HG03460 (cell line): ENCODE data around the gene RPS19.

Source experiments
- ATAC-seq: cut with Tn5 transposase; IDR thresholded peaks from one replicate; pipeline ENCODE4 v1.9.1; 2021; ENCODE audit not compliant: unreplicated experiment

The RPS19 gene

DNA sequence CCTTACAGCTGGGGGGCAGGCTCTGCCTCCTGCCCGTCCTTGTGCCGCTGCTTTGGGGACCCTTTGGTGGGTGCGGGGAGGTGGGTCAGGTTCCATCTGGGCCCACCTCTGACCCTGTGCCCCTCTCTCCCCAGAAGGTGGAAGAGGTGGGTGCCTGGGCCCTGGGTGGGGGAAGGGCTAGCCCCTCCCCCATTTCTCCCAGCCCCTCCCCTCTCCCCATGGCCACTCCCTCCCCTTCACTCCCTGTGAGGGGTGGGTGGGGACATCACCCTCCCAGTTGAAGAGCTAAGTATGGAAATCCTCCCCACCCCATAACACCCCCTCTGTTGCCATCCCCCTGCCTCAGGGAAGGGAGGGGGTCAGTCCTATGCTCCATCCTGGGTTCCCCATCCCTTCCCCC is 37.1 kb downstream of the RPS19 start:
- no peak for ATAC-seq

DNA sequence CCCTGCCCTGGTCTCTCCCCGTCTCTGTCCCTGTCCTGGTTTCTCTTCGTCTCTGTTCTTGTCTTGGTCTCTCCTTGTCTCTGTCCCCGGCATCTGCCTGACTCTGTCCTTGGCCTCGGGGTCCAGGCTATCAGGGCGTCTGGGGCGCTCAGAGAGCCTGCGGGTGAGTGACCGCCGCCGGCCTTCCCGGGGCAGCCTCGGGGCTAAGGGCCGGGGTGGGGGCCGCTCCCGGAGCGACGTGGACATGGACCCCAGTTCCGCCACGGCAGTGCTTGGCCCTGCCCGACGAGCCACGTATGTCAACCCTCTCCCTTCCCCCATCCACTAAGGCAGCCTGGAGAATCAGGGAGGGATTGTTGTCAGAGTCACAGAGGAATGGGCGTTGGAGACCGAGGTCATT is 37.8 kb downstream of the RPS19 start:
- ATAC-seq = no peak

- no peak for ATAC-seq
These were observed 38.2 kb downstream of the RPS19 start for GRCh38 chr19:41898235-41898634.

DNA sequence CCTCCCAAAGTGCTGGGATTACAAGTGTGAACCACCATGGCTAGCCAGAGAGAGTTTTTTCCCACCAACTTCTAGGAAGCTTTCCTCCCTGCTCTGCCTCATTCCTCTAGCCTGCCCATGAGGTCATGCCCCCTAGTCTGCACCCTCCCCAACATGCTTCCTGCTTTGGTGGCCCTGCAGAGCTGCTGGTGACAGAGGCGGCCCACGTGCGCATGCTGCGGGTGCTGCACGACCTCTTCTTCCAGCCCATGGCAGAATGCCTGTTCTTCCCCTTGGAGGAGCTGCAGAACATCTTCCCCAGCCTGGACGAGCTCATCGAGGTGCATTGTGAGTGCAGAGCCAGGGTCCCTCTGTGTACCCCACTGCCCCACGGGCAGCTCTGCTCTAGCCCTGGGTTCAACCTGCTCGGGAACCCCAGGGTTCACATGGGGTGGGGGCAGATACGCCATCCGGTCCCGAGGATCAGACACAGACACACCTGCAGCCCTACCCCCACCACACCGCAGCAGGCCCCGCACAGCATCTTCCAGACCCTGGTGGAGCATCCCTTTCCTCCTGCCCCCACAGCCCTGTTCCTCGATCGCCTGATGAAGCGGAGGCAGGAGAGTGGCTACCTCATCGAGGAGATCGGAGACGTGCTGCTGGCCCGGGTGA is 41.8 kb downstream of the RPS19 start:
- ATAC-seq = no peak

GRCh38 chr19:41902594-41902993 is 42.5 kb downstream of the RPS19 start:
- ATAC-seq = no peak

DNA sequence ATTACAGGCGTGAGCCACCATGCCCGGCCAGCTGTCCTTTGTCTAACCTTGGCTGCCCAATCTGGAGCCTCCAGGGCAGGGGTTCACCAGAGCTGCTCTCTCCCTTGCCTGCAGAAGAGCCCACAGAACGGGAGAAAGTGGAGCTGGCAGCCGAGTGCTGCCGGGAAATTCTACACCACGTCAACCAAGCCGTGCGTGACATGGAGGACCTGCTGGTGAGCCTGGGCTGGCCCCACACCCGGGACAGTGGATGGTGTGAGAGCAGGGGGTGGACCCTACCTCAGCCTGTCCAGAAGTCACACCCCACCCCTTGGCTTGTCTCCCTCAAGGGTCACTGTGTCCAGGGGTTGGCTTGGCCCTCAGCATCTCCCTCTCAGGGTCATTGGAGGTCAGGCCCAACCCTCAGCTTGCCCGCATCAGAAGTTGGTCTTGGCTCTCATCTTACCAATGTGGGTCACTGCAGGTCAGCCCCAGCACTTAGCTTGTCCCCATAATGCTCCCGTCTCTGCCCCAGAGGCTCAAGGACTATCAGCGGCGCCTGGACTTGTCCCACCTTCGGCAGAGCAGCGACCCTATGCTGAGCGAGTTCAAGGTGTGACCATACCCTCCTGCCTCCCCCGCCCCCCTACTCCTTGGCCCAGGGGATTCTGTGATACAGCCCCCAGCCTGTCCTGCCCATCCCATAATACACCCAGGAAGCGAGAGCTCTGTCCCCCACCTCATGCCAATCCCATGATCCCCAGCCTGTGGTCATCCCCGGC is 43.3 kb downstream of the RPS19 start:
- ATAC-seq = no peak

- no peak for ATAC-seq
These were observed 44.2 kb downstream of the RPS19 start for GRCh38 chr19:41904118-41904870.

DNA sequence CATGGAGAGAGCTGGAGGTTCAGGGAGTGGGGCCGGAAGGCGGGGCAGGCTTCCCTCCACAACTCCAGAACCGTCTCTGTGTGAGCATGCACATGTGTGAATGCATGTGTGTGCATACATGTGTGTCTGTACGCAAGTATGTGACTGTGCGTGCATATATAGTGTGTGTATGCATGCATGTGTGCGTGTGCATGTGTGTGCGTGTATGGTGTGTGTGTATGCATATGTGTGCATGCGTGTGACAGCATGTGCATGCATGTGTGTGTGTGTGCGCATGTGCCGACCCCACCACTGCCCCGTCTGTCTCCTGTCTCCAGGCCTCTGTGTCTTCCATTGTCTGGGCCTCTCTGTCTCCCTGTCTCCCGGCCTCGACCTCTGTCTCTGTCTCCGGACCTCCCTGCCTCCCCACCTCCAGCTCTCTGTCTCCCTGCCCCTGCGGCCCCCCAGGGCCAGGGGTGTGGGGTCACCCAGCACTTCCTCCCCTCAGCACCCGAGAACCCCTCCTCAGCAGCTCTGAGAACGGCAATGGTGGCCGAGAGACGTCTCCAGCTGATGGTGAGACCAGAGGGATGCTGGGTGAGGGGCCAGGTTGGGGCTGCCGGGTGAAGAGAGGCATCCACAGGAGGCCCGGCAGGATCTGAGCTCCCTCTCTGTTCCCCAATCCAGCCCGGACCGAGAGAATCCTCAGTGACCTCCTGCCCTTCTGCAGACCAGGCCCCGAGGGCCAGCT is 45.4 kb downstream of the RPS19 start:
- no peak for ATAC-seq

DNA sequence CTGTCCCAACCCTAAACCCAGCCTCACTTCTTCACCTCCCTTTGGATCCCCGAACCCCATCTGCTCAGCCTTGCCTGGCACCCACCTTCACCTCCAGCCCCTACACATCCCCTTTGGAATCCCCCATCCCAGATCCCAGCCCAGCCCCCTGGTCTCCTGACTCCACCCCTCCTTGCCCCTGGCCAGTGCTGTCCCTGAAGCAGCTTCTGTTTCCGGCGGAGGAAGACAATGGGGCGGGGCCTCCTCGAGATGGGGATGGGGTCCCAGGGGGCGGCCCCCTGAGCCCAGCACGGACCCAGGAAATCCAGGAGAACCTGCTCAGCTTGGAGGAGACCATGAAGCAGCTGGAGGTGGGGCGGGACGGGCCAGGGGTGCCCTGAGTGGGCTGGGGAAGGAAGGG is 46.2 kb downstream of the RPS19 start:
- ATAC-seq = no peak

DNA sequence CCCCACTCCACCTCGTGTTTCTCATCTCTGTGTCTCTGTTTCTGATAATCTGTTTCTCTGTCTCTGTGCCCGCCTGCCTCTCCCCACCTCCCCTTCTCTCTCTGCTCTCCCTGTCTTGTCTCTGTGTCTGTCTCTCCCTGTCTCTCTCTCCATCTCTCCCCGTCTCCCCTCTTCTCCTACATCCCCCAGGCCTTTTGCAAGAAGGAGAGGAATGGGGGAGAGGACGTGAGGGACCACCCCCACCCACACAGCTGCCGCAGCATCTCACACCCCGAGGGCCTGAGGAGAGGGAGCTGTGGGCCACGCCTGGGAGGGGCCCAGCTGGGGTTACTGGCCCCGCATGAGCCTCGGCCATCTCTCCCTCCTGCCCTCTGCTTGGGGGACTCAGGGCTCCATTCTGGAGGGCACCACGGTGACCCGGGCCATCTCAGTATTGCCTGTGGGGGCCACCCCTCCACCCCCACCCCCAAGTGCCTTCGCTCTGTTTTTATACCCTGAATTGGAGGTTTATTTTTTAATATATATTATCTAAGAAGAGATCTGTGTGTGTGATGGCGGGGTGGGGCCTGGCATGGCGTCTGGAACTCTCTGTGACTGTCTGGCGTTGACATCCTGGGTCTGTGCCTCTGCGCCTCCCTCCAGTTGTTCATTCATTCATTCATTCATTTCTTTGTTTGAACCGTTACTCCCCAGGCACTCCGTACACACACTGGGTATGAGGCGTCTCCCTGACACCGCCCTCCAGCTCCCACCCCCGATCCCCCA is 47.0 kb downstream of the RPS19 start:
- no peak for ATAC-seq

DNA sequence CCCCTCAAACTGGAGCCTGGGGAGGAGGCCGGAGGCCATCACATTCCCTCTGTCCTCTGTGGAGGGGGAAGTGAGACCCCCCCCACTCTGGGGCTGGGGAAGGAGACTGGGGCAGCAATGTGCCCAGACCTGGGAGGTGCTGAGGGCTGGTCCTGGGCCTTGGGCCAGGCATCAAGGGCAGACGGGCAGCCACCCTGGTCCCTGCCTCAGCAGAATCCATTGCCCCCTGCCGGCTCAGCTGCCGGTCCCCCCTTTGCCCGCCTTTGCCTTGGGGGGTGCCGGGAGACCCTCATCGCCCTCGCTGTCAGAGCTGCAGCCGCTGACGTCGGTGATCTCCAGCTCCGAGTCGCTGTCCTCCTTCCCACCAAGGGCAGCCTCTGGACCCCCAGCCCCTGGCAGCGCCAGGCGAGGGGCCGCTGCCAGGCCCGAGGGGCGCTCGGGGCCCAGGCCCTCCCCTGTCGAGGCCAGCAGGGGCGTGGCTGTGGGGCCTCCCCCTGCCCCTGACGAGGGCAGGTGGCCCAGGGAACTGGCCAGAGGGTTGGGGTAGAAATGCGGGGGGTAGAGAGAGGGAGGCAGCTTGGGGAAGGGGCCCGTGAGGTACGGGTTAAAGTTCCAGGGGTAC is 48.0 kb downstream of the RPS19 start:
- ATAC-seq = no peak

DNA sequence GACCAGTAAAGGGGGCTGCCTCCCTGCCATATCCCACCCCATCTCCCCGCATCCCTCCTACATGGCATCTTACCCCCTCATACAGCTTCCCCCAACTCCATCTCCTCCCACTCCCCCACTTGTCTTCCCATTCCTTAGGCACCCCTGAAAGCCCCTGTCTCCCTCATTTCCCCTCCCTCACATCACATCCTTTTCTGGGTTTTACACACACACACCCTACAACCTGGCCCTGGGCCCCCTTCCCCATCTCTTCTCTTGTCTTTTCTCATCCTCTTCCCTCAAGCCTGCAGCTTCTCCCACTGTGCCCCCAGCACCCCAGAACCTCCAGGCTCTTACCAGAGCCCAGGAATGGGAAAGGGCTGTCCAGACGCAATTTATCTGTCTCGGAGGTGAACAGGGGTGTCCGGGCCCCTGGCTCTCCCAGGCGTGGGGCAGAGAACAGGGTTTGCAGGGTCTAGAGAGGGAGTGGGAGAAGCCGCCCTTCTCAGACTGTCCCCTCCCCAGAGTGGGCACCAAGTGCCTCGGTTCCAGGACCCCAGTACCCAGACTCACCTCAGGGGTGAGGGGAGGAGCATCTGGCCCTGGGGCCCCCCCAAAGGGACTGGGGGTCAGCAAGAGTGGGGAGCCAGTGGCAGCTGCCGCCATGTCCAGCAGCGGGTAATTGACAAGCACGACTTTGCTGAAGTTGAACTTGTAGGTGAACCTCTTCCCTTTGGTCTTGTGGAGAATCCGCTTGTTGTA is 48.8 kb downstream of the RPS19 start:
- ATAC-seq = no peak

GRCh38 chr19:41909706-41910105 is 49.7 kb downstream of the RPS19 start:
- no peak for ATAC-seq

GRCh38 chr19:41910240-41910991 is 50.4 kb downstream of the RPS19 start:
- no peak for ATAC-seq

- ATAC-seq = no peak
These were observed 51.2 kb downstream of the RPS19 start for GRCh38 chr19:41910992-41911888.

DNA sequence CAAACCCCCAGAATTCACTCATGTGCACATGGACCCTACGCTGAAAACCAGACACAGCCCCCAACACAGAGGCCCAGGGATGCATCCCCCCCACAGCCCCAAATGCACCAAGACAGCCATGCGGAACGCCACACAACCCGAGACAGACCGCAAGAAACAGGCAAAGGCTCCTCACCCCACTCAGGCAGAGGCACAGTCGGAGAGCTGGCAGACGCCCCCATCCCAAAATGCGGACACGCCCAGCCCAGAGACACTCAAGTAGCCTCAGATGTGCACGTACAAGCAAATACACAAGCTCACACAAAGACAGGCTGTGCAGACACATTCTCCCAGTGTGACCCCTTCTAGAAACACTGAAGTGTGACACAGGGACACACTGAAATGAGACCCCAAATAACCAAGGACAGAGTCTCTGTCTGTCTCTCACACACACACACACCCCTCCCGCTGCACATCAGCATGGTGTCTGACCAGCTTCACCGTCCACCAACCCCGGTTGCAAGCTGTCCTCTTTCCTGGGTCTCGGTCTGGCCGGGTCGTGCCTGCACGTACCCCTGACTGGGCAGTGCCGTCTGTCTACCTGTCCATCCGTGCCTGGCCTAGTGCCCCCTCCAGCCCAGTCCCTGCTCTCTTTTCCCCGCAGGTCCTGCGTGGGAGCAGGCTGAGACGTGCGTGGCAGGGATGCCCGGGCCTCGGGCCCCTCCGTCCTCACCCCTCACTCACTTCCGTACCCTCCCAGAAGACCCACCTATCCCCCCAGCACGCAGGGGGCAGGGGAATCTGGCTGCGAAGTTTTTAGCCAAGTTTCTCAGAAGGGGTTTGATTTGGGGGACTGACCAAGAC is 52.1 kb downstream of the RPS19 start:
- no peak for ATAC-seq
